Panc1 (cell line): ENCODE data around the gene LDLRAD4. TPM values are rescaled to one million over a fixed set of nuclear protein-coding genes. Genes with fewer than 3 reads are reported as not detected.

Experiments used
- ATAC-seq: fragments of 200-7000 bp; cut with Tn5 transposase; 2 replicates; pipeline ENCODE4 v1.9.1; 2020; ENCODE audit warnings: mild to moderate bottlenecking, moderate library complexity
- BruUV-seq: library from RNA; stranded (reverse); fragments of 400-500 nt; replicated peaks from 2 replicates; lab custom pipeline; 2021; lab: Mats Ljungman, UMichigan
- CTCF ChIA-PET: fragments of 300-600 bp; sonication (Branson Sonifier 250); formaldehyde crosslinking; loops from one replicate; lab custom pipeline; 2022; ENCODE audit warnings: antibody characterized with exemption; lab: Charles Lee
- POLR2A ChIA-PET: fragments of 300-600 bp; sonication (Branson Sonifier 250); formaldehyde crosslinking; loops from one replicate; lab custom pipeline; 2022; ENCODE audit warnings: antibody characterized with exemption; lab: Charles Lee
- DNase-seq: peaks from one replicate; pipeline ENCODE4 v3.0.0-alpha.2; 2010; ENCODE audit warnings: low read depth, low spot score
- H3K27ac ChIP-seq: 2 replicates; pipeline ENCODE4 v1.5.1; 2011; ENCODE audit warnings: mild to moderate bottlenecking, low read length, inconsistent platforms
- H3K27me3 ChIP-seq: fragments of 200-500 bp; sonication (Bioruptor generic); 2 replicates; pipeline ENCODE4 v1.6.0; 2014; ENCODE audit warnings: low read length, inconsistent platforms; ENCODE audit not compliant: control insufficient read depth, insufficient read depth
- H3K36me3 ChIP-seq: fragments of 200-500 bp; sonication (Bioruptor generic); 2 replicates; pipeline ENCODE4 v1.5.1; 2014; ENCODE audit warnings: inconsistent platforms, mild to moderate bottlenecking, low read length, moderate library complexity; ENCODE audit not compliant: control insufficient read depth, insufficient read depth
- H3K4me1 ChIP-seq: 2 replicates; pipeline ENCODE4 v1.5.1; 2011; ENCODE audit warnings: inconsistent platforms, mild to moderate bottlenecking, low read length, moderate library complexity; ENCODE audit not compliant: control insufficient read depth, insufficient read depth
- H3K4me3 ChIP-seq, 2 experiments: 2 replicates each; pipeline ENCODE4 v1.5.1; 2011 to 2012; ENCODE audit warnings: low read depth in 2 of 2, low read length in 2 of 2, mild to moderate bottlenecking in 2 of 2, inconsistent platforms in 1 of 2, moderate library complexity in 1 of 2
- H3K9me3 ChIP-seq: fragments of 200-500 bp; sonication (Bioruptor generic); 2 replicates; pipeline ENCODE4 v1.5.1; 2014; ENCODE audit warnings: low read depth, mild to moderate bottlenecking, inconsistent platforms, low read length, moderate library complexity; ENCODE audit not compliant: control insufficient read depth, insufficient read depth
- POLR2AphosphoS5 ChIP-seq: IDR thresholded peaks from 2 replicates; pipeline ENCODE4 v1.6.1; 2012; ENCODE audit warnings: mild to moderate bottlenecking, low read depth, low read length, moderate library complexity
- SIN3A ChIP-seq: IDR thresholded peaks from 2 replicates; pipeline ENCODE4 v1.6.1; 2012; ENCODE audit warnings: low read depth, mild to moderate bottlenecking, low read length, moderate library complexity, borderline replicate concordance; ENCODE audit not compliant: insufficient read depth
- TCF7L2 ChIP-seq: IDR thresholded peaks from 2 replicates; pipeline ENCODE4 v1.6.1; 2011; ENCODE audit warnings: mild to moderate bottlenecking, low read depth, low read length, inconsistent platforms
- in situ Hi-C: cut with HindIII; loops from 2 replicates; pipeline ENCODE4 v1.10.0; 2016; ENCODE audit warnings: low sequenced_read_pairs, low pct_unique_long_range_greater_than_20kb
- intact Hi-C: fragments of 100-400 bp; cut with micrococcal nuclease; formaldehyde crosslinking; loops from one replicate; pipeline ENCODE4 v1.10.0; 2022; ENCODE audit not compliant: unreplicated experiment
- total RNA-seq: library from RNA; stranded (reverse); gene quantifications from one replicate; pipeline ENCODE4 v1.2.1, GENCODE V29; 2021; ENCODE audit not compliant: unreplicated experiment
- TF ChIP-seq, protein P1 (sequence below), 2 experiments: IDR thresholded peaks; 2 replicates each; pipeline ENCODE4 v1.6.1; 2011 to 2012; ENCODE audit warnings: low read depth in 2 of 2, control low read depth in 1 of 2, low read length in 1 of 2, mild to moderate bottlenecking in 1 of 2, moderate library complexity in 1 of 2; ENCODE audit not compliant: insufficient read depth in 1 of 2
- TF ChIP-seq, protein P2 (sequence below): fragments of 450-650 bp; IDR thresholded peaks from 2 replicates; pipeline ENCODE4 v1.5.1; 2017; ENCODE audit warnings: mild to moderate bottlenecking

LDLRAD4 gene
- total RNA-seq, 1 experiment from 2014 or later = 0.28 TPM

- in situ Hi-C loops = no loop called here
- Histone ChIP-seq H3K4me1 (no peaks in the 10 kb centered on the region), H3K27ac (no peak overlapping the region), H3K4me3 (no peak overlapping the region), H3K9me3 (no peaks in the 10 kb centered on the region), H3K36me3 (no peaks in the 10 kb centered on the region), H3K27me3 (no peaks in the 10 kb centered on the region)
- TF ChIP-seq, protein P1, sequence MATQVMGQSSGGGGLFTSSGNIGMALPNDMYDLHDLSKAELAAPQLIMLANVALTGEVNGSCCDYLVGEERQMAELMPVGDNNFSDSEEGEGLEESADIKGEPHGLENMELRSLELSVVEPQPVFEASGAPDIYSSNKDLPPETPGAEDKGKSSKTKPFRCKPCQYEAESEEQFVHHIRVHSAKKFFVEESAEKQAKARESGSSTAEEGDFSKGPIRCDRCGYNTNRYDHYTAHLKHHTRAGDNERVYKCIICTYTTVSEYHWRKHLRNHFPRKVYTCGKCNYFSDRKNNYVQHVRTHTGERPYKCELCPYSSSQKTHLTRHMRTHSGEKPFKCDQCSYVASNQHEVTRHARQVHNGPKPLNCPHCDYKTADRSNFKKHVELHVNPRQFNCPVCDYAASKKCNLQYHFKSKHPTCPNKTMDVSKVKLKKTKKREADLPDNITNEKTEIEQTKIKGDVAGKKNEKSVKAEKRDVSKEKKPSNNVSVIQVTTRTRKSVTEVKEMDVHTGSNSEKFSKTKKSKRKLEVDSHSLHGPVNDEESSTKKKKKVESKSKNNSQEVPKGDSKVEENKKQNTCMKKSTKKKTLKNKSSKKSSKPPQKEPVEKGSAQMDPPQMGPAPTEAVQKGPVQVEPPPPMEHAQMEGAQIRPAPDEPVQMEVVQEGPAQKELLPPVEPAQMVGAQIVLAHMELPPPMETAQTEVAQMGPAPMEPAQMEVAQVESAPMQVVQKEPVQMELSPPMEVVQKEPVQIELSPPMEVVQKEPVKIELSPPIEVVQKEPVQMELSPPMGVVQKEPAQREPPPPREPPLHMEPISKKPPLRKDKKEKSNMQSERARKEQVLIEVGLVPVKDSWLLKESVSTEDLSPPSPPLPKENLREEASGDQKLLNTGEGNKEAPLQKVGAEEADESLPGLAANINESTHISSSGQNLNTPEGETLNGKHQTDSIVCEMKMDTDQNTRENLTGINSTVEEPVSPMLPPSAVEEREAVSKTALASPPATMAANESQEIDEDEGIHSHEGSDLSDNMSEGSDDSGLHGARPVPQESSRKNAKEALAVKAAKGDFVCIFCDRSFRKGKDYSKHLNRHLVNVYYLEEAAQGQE (IDR thresholded peaks at IDR 0.05; ENCODE audit: insufficient read depth in 1 of 2, low read depth in 2 of 2, low read length in 1 of 2) = no peak
- TF ChIP-seq SIN3A = no peak
- TF ChIP-seq TCF7L2 = no peak
- TF ChIP-seq, protein P2, sequence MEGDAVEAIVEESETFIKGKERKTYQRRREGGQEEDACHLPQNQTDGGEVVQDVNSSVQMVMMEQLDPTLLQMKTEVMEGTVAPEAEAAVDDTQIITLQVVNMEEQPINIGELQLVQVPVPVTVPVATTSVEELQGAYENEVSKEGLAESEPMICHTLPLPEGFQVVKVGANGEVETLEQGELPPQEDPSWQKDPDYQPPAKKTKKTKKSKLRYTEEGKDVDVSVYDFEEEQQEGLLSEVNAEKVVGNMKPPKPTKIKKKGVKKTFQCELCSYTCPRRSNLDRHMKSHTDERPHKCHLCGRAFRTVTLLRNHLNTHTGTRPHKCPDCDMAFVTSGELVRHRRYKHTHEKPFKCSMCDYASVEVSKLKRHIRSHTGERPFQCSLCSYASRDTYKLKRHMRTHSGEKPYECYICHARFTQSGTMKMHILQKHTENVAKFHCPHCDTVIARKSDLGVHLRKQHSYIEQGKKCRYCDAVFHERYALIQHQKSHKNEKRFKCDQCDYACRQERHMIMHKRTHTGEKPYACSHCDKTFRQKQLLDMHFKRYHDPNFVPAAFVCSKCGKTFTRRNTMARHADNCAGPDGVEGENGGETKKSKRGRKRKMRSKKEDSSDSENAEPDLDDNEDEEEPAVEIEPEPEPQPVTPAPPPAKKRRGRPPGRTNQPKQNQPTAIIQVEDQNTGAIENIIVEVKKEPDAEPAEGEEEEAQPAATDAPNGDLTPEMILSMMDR = no peak
- no peak for TF ChIP-seq POLR2AphosphoS5
- ChIA-PET CTCF (no interaction called here), POLR2A (no interaction called here)
- ATAC-seq = no peak
- BruUV-seq = no TSS peak
- DNase-seq = no peak
- intact Hi-C loops = no loop called here
Observed at GRCh38 chr18:13319629-13320028, 101.1 kb downstream of the LDLRAD4 start.

GRCh38 chr18:13320096-13320495, 101.5 kb downstream of the LDLRAD4 start:
- intact Hi-C loops (no loop called here), in situ Hi-C loops (no loop called here)
- Histone ChIP-seq H3K27me3 (no peaks in the 10 kb centered on the region), H3K36me3 (no peaks in the 10 kb centered on the region), H3K4me1 (no peaks in the 10 kb centered on the region), H3K9me3 (no peaks in the 10 kb centered on the region), H3K4me3 (no peak overlapping the region), H3K27ac (no peak overlapping the region)
- BruUV-seq = no TSS peak
- ATAC-seq (no peak), DNase-seq (no peak)
- ChIA-PET CTCF (no interaction called here), POLR2A (no interaction called here)
- TF ChIP-seq TCF7L2 (no peak), SIN3A (no peak), POLR2AphosphoS5 (no peak)
- TF ChIP-seq, protein P2 = no peak
- TF ChIP-seq, protein P1 (IDR thresholded peaks at IDR 0.05; ENCODE audit: insufficient read depth in 1 of 2, low read depth in 2 of 2, low read length in 1 of 2) = no peak
